Activated naive CD4-positive, alpha-beta T cell treated with anti-CD3 and anti-CD28 coated beads, Interleukin-2, amount 50 U/mL, for 24 hours (primary cell): Measurements from ENCODE around the gene BMP5.

Source experiments
- H3K27ac Mint-ChIP-seq: one replicate; pipeline ENCODE4 v1.8.0; 2021; ENCODE audit warnings: mild to moderate bottlenecking, mixed read lengths
- H3K27me3 Mint-ChIP-seq: one replicate; pipeline ENCODE4 v1.8.0; 2021; ENCODE audit warnings: mixed read lengths
- H3K36me3 Mint-ChIP-seq: one replicate; pipeline ENCODE4 v1.8.0; 2021; ENCODE audit warnings: mixed read lengths
- H3K4me1 Mint-ChIP-seq: one replicate; pipeline ENCODE4 v1.8.0; 2021; ENCODE audit warnings: mixed read lengths
- H3K4me3 Mint-ChIP-seq: one replicate; pipeline ENCODE4 v1.8.0; 2021; ENCODE audit warnings: mild to moderate bottlenecking, mixed read lengths
- H3K9me3 Mint-ChIP-seq: one replicate; pipeline ENCODE4 v1.8.0; 2021; ENCODE audit warnings: mixed read lengths

BMP5 gene

DNA sequence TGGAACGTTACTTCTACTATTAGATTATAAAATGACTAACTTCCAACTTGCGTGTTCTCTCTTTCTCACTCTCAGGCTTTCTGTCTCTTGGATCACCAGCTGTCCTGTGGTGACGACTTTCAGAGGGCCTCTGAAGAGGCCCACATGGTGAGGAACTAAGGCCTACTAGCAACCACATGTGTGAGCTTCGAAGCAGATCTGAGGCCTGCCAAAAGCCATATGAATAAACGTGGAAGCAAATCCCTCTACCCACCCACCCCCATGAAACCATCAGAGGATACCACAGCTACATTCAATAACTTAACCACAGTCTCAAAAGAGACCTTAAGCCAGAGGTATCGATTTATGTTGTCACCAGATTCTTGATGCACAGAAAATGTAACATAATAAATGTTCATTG is 13.5 kb upstream of the BMP5 start:
- Mint-ChIP-seq H3K4me3 (no peak overlapping the region), H3K27ac (no peak overlapping the region), H3K9me3 (peaks cover 5% of the 10 kb centered on the region), H3K36me3 (no peaks in the 10 kb centered on the region), H3K4me1 (no peaks in the 10 kb centered on the region), H3K27me3 (no peaks in the 10 kb centered on the region)

DNA sequence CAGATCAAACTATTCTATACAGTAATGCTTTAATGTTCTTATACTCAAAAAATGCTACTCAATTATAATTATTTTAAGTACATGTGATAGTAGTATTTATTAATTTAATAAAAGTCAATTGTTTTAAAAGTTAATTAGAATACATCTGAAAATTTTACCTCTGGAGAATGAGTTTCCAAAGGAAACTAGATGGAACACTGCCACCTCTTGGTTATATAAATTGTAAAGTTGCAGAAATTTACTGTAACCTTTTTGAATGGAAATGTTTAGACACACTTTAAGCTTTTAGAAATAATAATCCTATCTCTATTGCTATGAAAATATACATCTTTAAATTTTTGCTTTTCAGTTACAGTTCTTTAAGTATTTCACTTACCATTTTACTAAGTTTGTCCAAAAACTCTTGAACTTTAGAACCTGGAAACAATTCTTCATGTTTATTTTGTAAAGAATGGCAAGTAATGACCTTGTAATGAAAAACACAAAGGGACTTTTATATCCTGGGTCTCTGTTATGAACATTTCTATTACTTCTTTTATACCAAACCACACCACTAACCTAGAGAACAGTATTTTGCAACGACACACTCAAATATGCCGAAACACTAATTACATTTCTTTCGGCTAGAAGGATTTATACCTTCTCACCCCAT is 10.9 kb upstream of the BMP5 start:
- no peaks in the 10 kb centered on the region for H3K36me3 Mint-ChIP-seq
- no peaks in the 10 kb centered on the region for H3K4me1 Mint-ChIP-seq
- H3K4me3 Mint-ChIP-seq, result no peak overlapping the region
- no peaks in the 10 kb centered on the region for H3K27me3 Mint-ChIP-seq
- H3K9me3 Mint-ChIP-seq, result peaks cover 5% of the 10 kb centered on the region
- no peak overlapping the region for H3K27ac Mint-ChIP-seq

DNA sequence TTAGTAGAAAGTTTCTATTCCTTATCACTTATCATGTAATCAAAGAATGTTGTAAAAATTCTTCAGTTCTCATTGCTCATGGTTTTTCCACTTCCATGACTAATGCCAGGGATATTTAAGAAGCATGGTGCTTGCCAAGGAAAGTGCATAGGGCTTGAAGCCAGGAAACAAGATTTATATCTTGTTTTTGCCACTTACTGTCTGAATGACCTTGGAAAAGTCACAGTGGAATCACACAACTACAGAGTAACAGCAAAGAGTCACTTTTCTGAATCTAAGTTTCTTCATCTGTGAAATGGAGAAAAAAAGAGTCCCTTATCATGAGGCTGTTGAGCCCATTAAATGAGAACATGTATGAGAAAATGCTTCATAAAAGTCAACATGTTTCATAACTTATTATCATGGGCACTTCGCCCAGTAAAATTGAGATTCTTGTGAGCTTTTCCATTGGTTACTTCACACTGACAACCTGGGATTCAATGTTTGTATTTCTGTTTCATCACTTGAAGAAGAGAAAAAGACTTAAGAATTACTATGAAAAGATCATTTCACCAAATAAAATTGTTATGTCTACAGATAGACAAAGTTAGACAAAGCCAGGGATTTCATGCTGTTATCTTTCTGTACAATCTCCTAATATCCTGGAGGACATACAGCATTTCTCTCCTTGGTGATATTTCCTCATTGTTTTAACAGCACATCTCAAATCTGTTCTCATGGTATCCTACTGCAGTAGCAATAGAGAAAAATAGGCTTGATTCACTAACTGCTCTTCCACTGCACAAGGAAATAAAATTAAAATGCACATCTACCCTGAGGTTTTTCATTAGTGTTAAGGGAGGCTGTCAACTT is 7.6 kb upstream of the BMP5 start:
- H3K4me1 Mint-ChIP-seq, result no peaks in the 10 kb centered on the region
- H3K9me3 Mint-ChIP-seq, result no peaks in the 10 kb centered on the region
- no peaks in the 10 kb centered on the region for H3K27me3 Mint-ChIP-seq
- H3K4me3 Mint-ChIP-seq, result no peak overlapping the region
- no peak overlapping the region for H3K27ac Mint-ChIP-seq
- H3K36me3 Mint-ChIP-seq, result no peaks in the 10 kb centered on the region

DNA sequence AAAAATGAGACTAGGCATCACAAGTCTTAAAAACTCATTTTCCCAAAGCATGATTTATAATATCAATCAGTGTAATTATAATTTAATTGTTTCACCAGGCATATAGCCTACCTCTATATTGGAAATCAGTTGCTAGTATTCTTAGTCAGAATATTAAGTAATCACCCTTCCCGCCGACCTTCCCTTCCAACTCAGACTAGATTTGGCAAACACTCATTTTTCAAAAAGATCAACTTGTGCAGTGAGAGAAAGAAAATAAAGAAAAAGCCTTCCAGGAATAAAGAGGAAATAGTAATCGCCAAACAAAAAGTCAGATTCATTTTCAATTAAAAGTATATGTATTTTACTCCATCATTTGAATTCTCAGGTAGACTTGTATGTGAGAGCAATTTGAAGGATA is 1.9 kb upstream of the BMP5 start:
- no peak overlapping the region for H3K27ac Mint-ChIP-seq
- H3K9me3 Mint-ChIP-seq, result no peaks in the 10 kb centered on the region
- no peaks in the 10 kb centered on the region for H3K27me3 Mint-ChIP-seq
- no peaks in the 10 kb centered on the region for H3K4me1 Mint-ChIP-seq
- no peak overlapping the region for H3K4me3 Mint-ChIP-seq
- H3K36me3 Mint-ChIP-seq, result no peaks in the 10 kb centered on the region

DNA sequence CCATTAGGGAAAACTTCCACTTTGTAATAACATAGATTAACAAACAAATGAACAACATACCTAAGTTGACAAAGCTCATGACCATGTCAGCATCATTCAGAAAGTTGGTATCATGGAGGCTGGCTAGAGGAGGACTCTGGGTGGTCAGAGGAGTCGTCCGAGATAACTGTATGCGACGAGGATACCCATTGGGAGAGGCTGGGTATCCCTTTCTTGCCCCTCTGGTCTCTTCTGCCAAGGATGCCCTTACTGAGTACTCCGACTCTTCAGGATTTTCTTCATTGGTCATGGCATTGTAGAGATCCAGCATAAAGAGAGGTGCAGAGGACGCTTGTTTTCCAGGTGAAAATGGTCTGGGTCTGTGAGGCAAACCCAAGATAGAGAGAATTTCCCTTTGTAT is 1.1 kb downstream of the BMP5 start:
- H3K36me3 Mint-ChIP-seq, result no peaks in the 10 kb centered on the region
- no peaks in the 10 kb centered on the region for H3K9me3 Mint-ChIP-seq
- H3K4me3 Mint-ChIP-seq, result no peak overlapping the region
- H3K4me1 Mint-ChIP-seq, result no peaks in the 10 kb centered on the region
- H3K27me3 Mint-ChIP-seq, result no peaks in the 10 kb centered on the region
- H3K27ac Mint-ChIP-seq, result no peak overlapping the region

DNA sequence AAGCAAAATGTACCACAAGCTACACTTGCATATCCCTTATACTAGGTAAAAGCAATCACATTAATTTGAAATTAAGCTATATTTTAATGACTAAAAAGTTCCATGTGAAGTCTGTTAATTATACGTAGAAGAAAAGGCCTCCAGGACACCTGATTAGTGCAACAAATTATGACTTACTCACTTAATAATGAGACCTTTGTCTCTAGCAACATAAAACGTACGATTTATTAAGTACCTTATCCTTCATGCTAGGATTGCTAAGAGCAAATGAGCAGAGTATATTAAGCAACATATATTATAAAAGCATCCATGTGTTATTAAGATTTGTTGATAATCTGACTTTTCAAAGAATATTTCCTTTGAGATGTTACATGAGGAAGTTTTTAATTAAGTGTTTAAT is 2.5 kb downstream of the BMP5 start:
- H3K36me3 Mint-ChIP-seq, result no peaks in the 10 kb centered on the region
- no peaks in the 10 kb centered on the region for H3K9me3 Mint-ChIP-seq
- H3K4me3 Mint-ChIP-seq, result no peak overlapping the region
- H3K27ac Mint-ChIP-seq, result no peak overlapping the region
- H3K4me1 Mint-ChIP-seq, result no peaks in the 10 kb centered on the region
- H3K27me3 Mint-ChIP-seq, result no peaks in the 10 kb centered on the region

DNA sequence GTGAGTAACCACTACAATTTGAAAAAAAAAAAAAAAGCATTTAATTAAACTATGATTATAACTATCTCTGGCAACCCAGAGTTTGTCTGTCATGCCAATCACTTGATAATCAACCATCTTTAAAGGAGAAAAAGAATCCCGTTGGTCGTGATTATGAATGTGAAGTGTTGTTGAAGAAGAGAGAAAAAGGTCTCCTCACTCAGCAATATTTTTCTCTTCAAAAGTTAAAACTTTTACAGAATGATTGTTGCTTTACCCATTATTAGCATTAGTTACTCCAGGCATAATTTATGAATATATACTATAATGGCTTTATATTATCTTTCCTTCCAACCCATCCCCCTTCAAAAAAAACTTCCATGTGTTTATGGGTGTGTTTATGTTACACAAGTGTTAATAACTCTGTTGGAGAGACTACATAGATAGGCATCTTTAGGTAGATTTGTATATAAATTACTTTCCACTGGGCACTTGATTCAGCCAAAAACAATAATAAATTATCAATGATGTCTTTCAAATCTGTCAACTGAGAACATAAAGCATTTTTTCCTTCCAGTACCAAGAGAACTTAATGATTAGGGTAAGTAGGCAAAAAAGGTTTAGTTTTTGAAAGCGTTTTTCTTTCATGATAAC is 5.1 kb downstream of the BMP5 start:
- H3K27me3 Mint-ChIP-seq, result no peaks in the 10 kb centered on the region
- no peaks in the 10 kb centered on the region for H3K36me3 Mint-ChIP-seq
- no peaks in the 10 kb centered on the region for H3K9me3 Mint-ChIP-seq
- no peak overlapping the region for H3K27ac Mint-ChIP-seq
- no peak overlapping the region for H3K4me3 Mint-ChIP-seq
- H3K4me1 Mint-ChIP-seq, result no peaks in the 10 kb centered on the region

DNA sequence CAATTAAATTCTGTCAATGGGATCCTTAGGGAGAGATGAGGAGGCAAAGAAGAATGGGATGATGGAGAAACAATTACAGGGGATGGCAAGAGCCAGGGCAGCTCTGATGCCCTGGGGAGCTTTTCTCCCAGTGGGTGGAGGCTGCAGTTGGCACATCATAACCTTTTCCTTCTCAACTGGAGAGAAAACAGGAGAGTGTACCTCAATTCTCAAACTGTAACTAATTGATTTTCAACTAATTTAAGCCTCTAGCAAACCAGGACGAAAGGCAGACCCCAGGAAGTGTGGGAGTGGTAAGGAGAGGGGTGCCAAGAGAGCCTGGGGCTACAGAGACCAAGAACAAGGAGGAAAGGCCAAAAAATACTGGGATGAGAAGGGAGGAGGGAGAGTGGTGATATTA is 5.7 kb downstream of the BMP5 start:
- no peak overlapping the region for H3K4me3 Mint-ChIP-seq
- no peaks in the 10 kb centered on the region for H3K36me3 Mint-ChIP-seq
- no peak overlapping the region for H3K27ac Mint-ChIP-seq
- no peaks in the 10 kb centered on the region for H3K4me1 Mint-ChIP-seq
- H3K27me3 Mint-ChIP-seq, result no peaks in the 10 kb centered on the region
- no peaks in the 10 kb centered on the region for H3K9me3 Mint-ChIP-seq

DNA sequence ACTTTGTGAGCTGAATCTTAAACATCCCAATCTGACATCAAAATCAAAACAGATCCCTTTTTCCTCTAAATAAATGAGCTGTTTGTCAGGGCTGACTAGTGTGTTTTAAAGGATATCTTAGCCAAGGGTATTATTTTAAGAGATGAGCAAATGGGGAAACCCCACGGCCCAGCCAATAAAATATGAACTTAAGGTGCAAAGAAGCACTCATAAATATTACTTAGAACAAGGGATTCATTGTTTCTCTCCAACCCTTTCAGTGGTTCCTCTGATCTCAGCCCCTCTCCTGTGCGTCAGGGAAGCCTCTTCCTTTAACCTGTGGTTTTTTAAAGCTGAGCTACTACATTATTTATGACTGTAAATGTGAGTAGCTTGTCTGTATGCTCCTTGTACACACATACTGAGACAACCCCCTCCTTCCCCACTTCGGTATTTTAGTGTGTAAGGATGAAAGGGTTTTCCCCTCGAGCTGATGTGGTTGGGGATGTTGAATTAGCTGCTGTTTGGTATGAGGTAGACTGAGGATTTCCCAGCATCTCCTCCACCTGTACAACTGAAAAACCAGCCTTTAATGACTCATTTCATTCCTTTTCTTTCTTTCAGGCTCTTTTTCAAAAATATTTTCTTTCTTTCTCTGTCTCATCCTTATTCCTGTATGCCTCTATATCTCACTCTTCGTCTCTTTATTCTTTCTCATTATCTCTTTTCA is 6.5 kb downstream of the BMP5 start:
- no peaks in the 10 kb centered on the region for H3K4me1 Mint-ChIP-seq
- no peak overlapping the region for H3K4me3 Mint-ChIP-seq
- no peak overlapping the region for H3K27ac Mint-ChIP-seq
- no peaks in the 10 kb centered on the region for H3K27me3 Mint-ChIP-seq
- no peaks in the 10 kb centered on the region for H3K9me3 Mint-ChIP-seq
- H3K36me3 Mint-ChIP-seq, result no peaks in the 10 kb centered on the region

DNA sequence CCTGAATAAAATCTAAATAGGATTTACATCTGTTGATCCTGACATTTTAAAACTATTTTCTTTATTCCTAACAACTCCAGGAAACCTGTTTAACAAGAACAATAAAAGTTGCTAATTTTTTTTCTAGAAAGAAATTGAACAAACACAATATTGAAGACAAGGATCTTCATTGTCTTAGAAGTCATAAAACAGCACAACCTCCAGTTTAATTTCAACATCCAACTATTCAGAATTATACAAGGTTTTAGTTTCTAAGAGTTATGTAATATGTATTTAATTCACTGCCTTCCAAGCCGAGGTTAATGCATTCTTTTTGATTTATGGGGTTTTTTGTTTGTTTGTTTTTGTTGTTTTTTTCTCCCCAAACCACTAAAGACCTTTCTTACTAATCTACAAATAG is 7.2 kb downstream of the BMP5 start:
- Mint-ChIP-seq H3K27me3 (no peaks in the 10 kb centered on the region), H3K36me3 (no peaks in the 10 kb centered on the region), H3K4me1 (no peaks in the 10 kb centered on the region), H3K4me3 (no peak overlapping the region), H3K9me3 (no peaks in the 10 kb centered on the region), H3K27ac (no peak overlapping the region)

DNA sequence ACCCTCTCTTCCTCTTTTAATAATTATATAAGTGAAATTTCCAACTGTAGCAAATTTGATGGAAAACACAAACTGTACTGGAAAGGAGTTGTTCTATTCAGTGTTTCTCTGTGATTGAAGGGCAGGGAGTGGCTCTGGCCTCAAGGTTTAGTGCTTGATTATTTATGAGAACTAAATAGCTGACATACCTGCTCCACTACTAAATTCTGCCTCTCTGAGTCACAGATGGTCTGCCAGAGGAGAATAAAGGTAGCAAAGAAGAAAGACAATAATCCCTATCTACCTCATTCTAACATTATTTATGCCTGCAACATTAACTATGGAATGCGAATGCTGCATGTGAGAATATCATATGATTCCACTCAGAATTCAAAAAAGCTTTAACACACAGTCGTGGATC is 9.3 kb downstream of the BMP5 start:
- Mint-ChIP-seq H3K4me3 (no peak overlapping the region), H3K27me3 (no peaks in the 10 kb centered on the region), H3K4me1 (no peaks in the 10 kb centered on the region), H3K36me3 (no peaks in the 10 kb centered on the region), H3K9me3 (peaks cover 4% of the 10 kb centered on the region), H3K27ac (no peak overlapping the region)

DNA sequence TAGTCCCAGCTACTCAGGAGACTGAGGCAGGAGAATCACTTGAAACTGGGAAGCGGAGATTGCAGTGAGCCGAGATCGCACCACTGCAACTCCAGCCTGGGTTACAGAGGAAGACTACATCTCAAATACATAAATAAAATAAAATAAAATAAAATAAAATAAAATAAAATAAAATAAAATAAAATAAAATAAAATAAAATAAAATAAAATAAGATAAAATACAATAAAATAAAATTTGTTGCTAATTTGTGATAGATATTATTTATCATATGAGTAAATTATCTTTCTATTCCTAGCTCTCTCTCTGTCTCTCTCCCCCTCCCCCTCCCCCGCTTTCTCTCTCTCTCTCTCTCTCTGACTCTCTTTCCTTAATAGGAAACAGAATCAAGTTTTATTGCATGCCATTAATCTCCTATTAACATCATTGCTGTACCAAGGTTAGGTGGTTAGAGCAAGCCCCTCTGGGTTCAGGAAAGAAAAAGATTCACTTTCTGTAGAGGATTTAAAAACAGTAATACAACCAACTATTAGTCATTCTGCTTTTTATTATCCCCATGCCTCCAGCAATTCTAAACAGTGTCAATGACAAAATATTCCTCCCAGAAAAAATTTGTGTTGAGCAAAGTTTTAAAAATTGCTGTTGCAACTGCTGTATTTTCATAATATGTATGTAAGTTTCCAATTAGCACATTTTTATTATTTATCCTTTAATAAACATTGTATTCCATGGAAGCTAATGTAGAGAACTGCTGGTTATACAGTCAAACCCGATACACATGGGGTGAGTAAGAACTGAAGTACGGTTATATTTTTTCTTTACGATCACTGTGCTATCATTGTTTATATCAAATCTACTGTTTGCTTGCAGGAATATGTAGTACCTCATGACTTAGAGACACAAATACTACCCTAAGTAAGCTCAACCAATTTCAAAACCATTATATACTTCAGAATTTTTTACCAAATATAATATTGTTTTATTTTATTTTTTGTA is 22.1 kb downstream of the BMP5 start:
- no peak overlapping the region for H3K4me3 Mint-ChIP-seq
- no peaks in the 10 kb centered on the region for H3K36me3 Mint-ChIP-seq
- no peaks in the 10 kb centered on the region for H3K9me3 Mint-ChIP-seq
- H3K4me1 Mint-ChIP-seq, result no peaks in the 10 kb centered on the region
- H3K27ac Mint-ChIP-seq, result no peak overlapping the region
- H3K27me3 Mint-ChIP-seq, result no peaks in the 10 kb centered on the region

DNA sequence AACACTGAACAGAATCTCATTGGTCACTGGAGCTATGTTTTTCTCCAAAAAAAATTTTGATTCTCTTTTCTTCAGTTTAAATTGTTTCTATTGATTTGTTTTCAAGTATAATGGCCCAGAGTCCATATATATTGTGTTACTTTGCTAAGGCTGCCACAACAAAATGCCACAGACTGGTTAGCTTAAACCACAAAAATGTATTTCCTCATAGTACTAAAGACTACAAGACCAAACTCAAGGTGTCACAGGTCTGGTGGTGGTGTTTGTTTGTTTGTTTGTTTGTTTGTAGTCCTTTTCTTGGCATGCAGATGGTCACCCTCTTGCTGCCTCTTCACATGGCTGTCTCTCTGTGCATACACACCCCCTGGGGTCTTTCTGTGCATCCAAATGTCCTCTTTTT is 34.0 kb downstream of the BMP5 start:
- H3K4me1 Mint-ChIP-seq, result no peaks in the 10 kb centered on the region
- H3K27me3 Mint-ChIP-seq, result no peaks in the 10 kb centered on the region
- H3K27ac Mint-ChIP-seq, result no peak overlapping the region
- H3K4me3 Mint-ChIP-seq, result no peak overlapping the region
- no peaks in the 10 kb centered on the region for H3K36me3 Mint-ChIP-seq
- H3K9me3 Mint-ChIP-seq, result no peaks in the 10 kb centered on the region

DNA sequence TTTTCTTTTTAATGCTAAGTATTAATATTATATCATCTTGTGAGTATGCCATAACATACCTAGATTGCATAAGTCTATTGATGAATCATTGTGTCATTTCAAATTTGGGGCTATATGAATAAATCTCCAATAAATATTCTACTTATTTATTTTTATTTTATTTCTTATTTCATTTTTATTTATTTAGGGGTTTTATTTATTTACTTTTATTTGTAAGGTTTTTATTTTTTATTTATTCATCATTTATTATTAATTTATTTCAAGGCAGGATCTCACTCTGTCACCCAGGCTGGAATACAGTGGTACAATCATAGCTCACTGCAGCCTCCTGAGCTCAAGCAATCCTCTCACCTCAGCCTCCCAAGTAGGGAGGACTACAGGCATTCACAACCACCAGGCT is 36.3 kb downstream of the BMP5 start:
- no peak overlapping the region for H3K27ac Mint-ChIP-seq
- no peak overlapping the region for H3K4me3 Mint-ChIP-seq
- H3K27me3 Mint-ChIP-seq, result no peaks in the 10 kb centered on the region
- no peaks in the 10 kb centered on the region for H3K36me3 Mint-ChIP-seq
- H3K9me3 Mint-ChIP-seq, result no peaks in the 10 kb centered on the region
- H3K4me1 Mint-ChIP-seq, result no peaks in the 10 kb centered on the region

DNA sequence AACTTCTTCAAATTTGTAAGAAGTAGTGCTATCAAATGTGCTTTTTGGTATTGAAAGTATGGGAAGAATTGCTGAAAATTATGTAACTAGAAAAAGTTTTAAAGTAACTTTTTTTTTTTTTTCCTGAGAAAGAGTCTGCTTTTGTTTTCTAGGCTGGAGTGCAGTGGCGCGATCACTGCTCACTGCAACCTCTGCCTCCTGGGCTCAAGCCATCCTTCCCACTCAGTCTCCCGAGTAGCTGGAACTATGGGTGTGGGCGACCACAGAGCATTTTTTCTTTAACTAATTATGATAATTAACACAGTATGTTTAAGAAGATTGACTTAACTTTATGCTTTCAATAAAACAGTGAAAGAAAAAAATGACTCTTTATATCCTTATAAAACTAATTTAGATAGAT is 38.4 kb downstream of the BMP5 start:
- H3K27ac Mint-ChIP-seq, result no peak overlapping the region
- H3K36me3 Mint-ChIP-seq, result no peaks in the 10 kb centered on the region
- H3K9me3 Mint-ChIP-seq, result no peaks in the 10 kb centered on the region
- no peaks in the 10 kb centered on the region for H3K4me1 Mint-ChIP-seq
- no peaks in the 10 kb centered on the region for H3K27me3 Mint-ChIP-seq
- H3K4me3 Mint-ChIP-seq, result no peak overlapping the region
